Natural killer cell (primary cell): ENCODE measurements around the gene SYT2. TPM values are rescaled to one million over a fixed set of nuclear protein-coding genes. Genes with fewer than 3 reads are reported as not detected.

Source experiments
- ATAC-seq, 3 donors: fragments of 150-1000 bp in 2 of 3; fragments of 200-7000 bp in 1 of 3; cut with Tn5 transposase; 1 replicate in 1 of 3; 2 replicates in 2 of 3; pipeline ENCODE4 v1.10.0; 2021; ENCODE audit warnings: mild to moderate bottlenecking in 2 of 3, moderate library complexity in 2 of 3
- DNase-seq, 2 donors: peaks; one replicate each; pipeline versions ENCODE4 v3.0.0 to v3.0.0-alpha.2; 2013 to 2021; ENCODE audit warnings: mixed read lengths in 1 of 2
- H3K27ac ChIP-seq: one replicate; pipeline ENCODE4 v1.5.1; 2013; ENCODE audit warnings: mild to moderate bottlenecking, low read length
- H3K27me3 ChIP-seq: one replicate; pipeline ENCODE4 v1.6.1; 2013; ENCODE audit warnings: low read length; ENCODE audit not compliant: control insufficient read depth, insufficient read depth
- H3K36me3 ChIP-seq: one replicate; pipeline ENCODE4 v1.6.1; 2013; ENCODE audit warnings: low read length; ENCODE audit not compliant: control insufficient read depth, insufficient read depth
- H3K4me1 ChIP-seq: one replicate; pipeline ENCODE4 v1.6.1; 2013; ENCODE audit warnings: low read length; ENCODE audit not compliant: control insufficient read depth, insufficient read depth
- H3K4me3 ChIP-seq: one replicate; pipeline ENCODE4 v1.5.1; 2013; ENCODE audit warnings: low read length
- H3K9me3 ChIP-seq: one replicate; pipeline ENCODE4 v1.6.1; 2013; ENCODE audit warnings: low read length; ENCODE audit not compliant: control insufficient read depth, insufficient read depth
- H3K27ac Mint-ChIP-seq, 2 donors: one replicate each; pipeline ENCODE4 v1.8.0; 2022; ENCODE audit warnings: mild to moderate bottlenecking in 2 of 2, mixed read lengths in 2 of 2, moderate library complexity in 1 of 2
- H3K27me3 Mint-ChIP-seq, 2 donors: one replicate each; pipeline ENCODE4 v1.8.0; 2022; ENCODE audit warnings: low read depth in 2 of 2, mixed read lengths in 2 of 2
- H3K36me3 Mint-ChIP-seq: one replicate; pipeline ENCODE4 v1.8.0; 2022; ENCODE audit warnings: mixed read lengths
- H3K4me1 Mint-ChIP-seq, 2 donors: one replicate each; pipeline ENCODE4 v1.8.0; 2022; ENCODE audit warnings: mixed read lengths in 2 of 2
- H3K4me3 Mint-ChIP-seq: one replicate; pipeline ENCODE4 v1.8.0; 2022; ENCODE audit warnings: mild to moderate bottlenecking, moderate library complexity, mixed read lengths
- H3K9me3 Mint-ChIP-seq, 2 donors: one replicate each; pipeline ENCODE4 v1.8.0; 2022; ENCODE audit warnings: mixed read lengths in 2 of 2
- CTCF ChIP-seq: fragments of 200-600 bp; IDR thresholded peaks from one replicate; pipeline ENCODE4 v1.8.0; 2022; ENCODE audit warnings: antibody characterized with exemption
- WGBS: methylation state at CpG from one replicate; pipeline ENCODE4 v1.1.7; 2013; ENCODE audit warnings: missing lambda C conversion rate; ENCODE audit not compliant: insufficient coverage; 5-methylcytosine and 5-hydroxymethylcytosine counted together
- intact Hi-C: fragments of 100-400 bp; cut with micrococcal nuclease; formaldehyde crosslinking; loops from one replicate; pipeline ENCODE4 v1.14.2; 2022
- total RNA-seq, 4 donors: library from RNA; stranded (reverse); fragments of 120-200 nt in 1 of 4; gene quantifications; one replicate each; pipeline versions ENCODE4 v1.2.3 to v1.2.4, GENCODE V29; 2013 to 2022

SYT2 gene
- total RNA-seq, 3 donors from 2014 or later (not counting 1 experiment from before 2014, with no cell fraction given), result not detected

- no CpG with 5 or more reads among the region's 2 CpGs for WGBS
- no peaks in the 10 kb centered on the region for H3K4me1 Mint-ChIP-seq
- no peak for DNase-seq
- H3K27ac Mint-ChIP-seq, result no peak overlapping the region
- Histone ChIP-seq H3K27ac (no peak overlapping the region), H3K4me1 (no peaks in the 10 kb centered on the region), H3K9me3 (no peaks in the 10 kb centered on the region), H3K4me3 (no peak overlapping the region), H3K27me3 (no peaks in the 10 kb centered on the region), H3K36me3 (no peaks in the 10 kb centered on the region)
- no peak overlapping the region for H3K4me3 Mint-ChIP-seq
- no peaks in the 10 kb centered on the region for H3K27me3 Mint-ChIP-seq
- no peaks in the 10 kb centered on the region for H3K9me3 Mint-ChIP-seq
- intact Hi-C loops, result no loop called here
- ATAC-seq, result no peak
- no peaks in the 10 kb centered on the region for H3K36me3 Mint-ChIP-seq
- no peak for TF ChIP-seq CTCF
Observed at GRCh38 chr1:202603435-202603834, 106.8 kb downstream of the SYT2 start.

- no peak overlapping the region for H3K27ac Mint-ChIP-seq
- no peaks in the 10 kb centered on the region for H3K4me1 ChIP-seq
- H3K9me3 ChIP-seq, result no peaks in the 10 kb centered on the region
- H3K4me3 Mint-ChIP-seq, result no peak overlapping the region
- ATAC-seq, result no peak
- no peaks in the 10 kb centered on the region for H3K4me1 Mint-ChIP-seq
- no peaks in the 10 kb centered on the region for H3K27me3 Mint-ChIP-seq
- no peak for TF ChIP-seq CTCF
- H3K36me3 Mint-ChIP-seq, result no peaks in the 10 kb centered on the region
- WGBS, result 92% methylated on average over 8 of the region's 10 CpGs
- H3K36me3 ChIP-seq, result no peaks in the 10 kb centered on the region
- intact Hi-C loops, result no loop called here
- H3K27me3 ChIP-seq, result no peaks in the 10 kb centered on the region
- DNase-seq, result no peak
- H3K9me3 Mint-ChIP-seq, result no peaks in the 10 kb centered on the region
- no peak overlapping the region for H3K4me3 ChIP-seq
- no peak overlapping the region for H3K27ac ChIP-seq
Observed at GRCh38 chr1:202600432-202601041, 109.7 kb downstream of the SYT2 start.

- no peak overlapping the region for H3K27ac ChIP-seq
- no peaks in the 10 kb centered on the region for H3K27me3 ChIP-seq
- WGBS, result 63% methylated on average over 16 of the region's 16 CpGs
- no peaks in the 10 kb centered on the region for H3K9me3 ChIP-seq
- no peak for TF ChIP-seq CTCF
- DNase-seq (peak in 1 of 2 donors; percentile 28), ATAC-seq (no peak)
- no peak overlapping the region for H3K4me3 Mint-ChIP-seq
- no peaks in the 10 kb centered on the region for H3K9me3 Mint-ChIP-seq
- no peak overlapping the region for H3K27ac Mint-ChIP-seq
- H3K27me3 Mint-ChIP-seq, result no peaks in the 10 kb centered on the region
- H3K4me1 ChIP-seq, result no peaks in the 10 kb centered on the region
- H3K36me3 ChIP-seq, result no peaks in the 10 kb centered on the region
- no peaks in the 10 kb centered on the region for H3K4me1 Mint-ChIP-seq
- H3K36me3 Mint-ChIP-seq, result no peaks in the 10 kb centered on the region
- H3K4me3 ChIP-seq, result no peak overlapping the region
- intact Hi-C loops, result no loop called here
Observed at GRCh38 chr1:202599669-202600431, 110.4 kb downstream of the SYT2 start.
